K562 (cell line): ENCODE measurements around the gene DCST1. TPM values are rescaled to one million over a fixed set of nuclear protein-coding genes. Genes with fewer than 3 reads are reported as not detected.

Source experiments
- ARID4B ChIP-seq: sonication (generic); formaldehyde crosslinking; IDR thresholded peaks from 2 replicates; pipeline ENCODE4 v1.8.0; 2022; ENCODE audit warnings: mild to moderate bottlenecking, missing genetic modification reagents
- ATF1 ChIP-seq, 2 experiments: fragments of 450-650 bp in 1 of 2; IDR thresholded peaks; 2 replicates each; pipeline ENCODE4 v1.6.1; 2016; ENCODE audit warnings: missing compliant biosample characterization in 1 of 2, missing genetic modification characterization in 1 of 2
- DLX4 ChIP-seq: fragments of 250-450 bp; sonication (Bioruptor Pico); IDR thresholded peaks from 2 replicates; pipeline ENCODE4 v1.6.1; 2021; ENCODE audit warnings: mild to moderate bottlenecking
- GATAD2A ChIP-seq: fragments of 450-650 bp; IDR thresholded peaks from 2 replicates; pipeline ENCODE4 v1.6.1; 2017
- IRF1 ChIP-seq: sonication (generic); formaldehyde crosslinking; IDR thresholded peaks from 2 replicates; pipeline ENCODE4 v1.8.0; 2022; ENCODE audit warnings: missing genetic modification reagents, mild to moderate bottlenecking, borderline replicate concordance
- KAT8 ChIP-seq: fragments of 450-650 bp; IDR thresholded peaks from 2 replicates; pipeline ENCODE4 v1.6.1; 2016; ENCODE audit warnings: low read depth, mild to moderate bottlenecking
- PBX2 ChIP-seq, 2 experiments: IDR thresholded peaks in 1 of 2; conservative IDR thresholded peaks in 1 of 2; 2 replicates each; pipeline ENCODE4 v1.6.1; 2016; ENCODE audit warnings: low read depth in 2 of 2, mild to moderate bottlenecking in 1 of 2, missing compliant biosample characterization in 1 of 2, missing genetic modification characterization in 1 of 2, moderate library complexity in 1 of 2
- POLR2B ChIP-seq: fragments of 450-650 bp; IDR thresholded peaks from 2 replicates; pipeline ENCODE4 v1.6.1; 2018; ENCODE audit warnings: low read depth; ENCODE audit not compliant: partially characterized antibody
- THRB ChIP-seq: fragments of 450-650 bp; formaldehyde crosslinking; conservative IDR thresholded peaks from 2 replicates; pipeline ENCODE4 v1.4.0; 2022; ENCODE audit warnings: mild to moderate bottlenecking, missing genetic modification characterization
- ZKSCAN8 ChIP-seq: fragments of 200-800 bp; sonication (Bioruptor generic); IDR thresholded peaks from 2 replicates; pipeline ENCODE4 v1.6.1; 2016; ENCODE audit warnings: missing genetic modification characterization, missing compliant biosample characterization
- ZNF263 ChIP-seq: sonication (generic); formaldehyde crosslinking; IDR thresholded peaks from 2 replicates; pipeline ENCODE4 v1.8.0; 2022; ENCODE audit warnings: mild to moderate bottlenecking, missing genetic modification reagents, borderline replicate concordance
- ZNF511 ChIP-seq: sonication (generic); formaldehyde crosslinking; IDR thresholded peaks from 2 replicates; pipeline ENCODE4 v1.8.0; 2022; ENCODE audit warnings: mild to moderate bottlenecking, missing genetic modification reagents
- ZNF639 ChIP-seq, 2 experiments: fragments of 200-800 bp in 1 of 2; sonication (Bioruptor generic) in 1 of 2; sonication (generic) in 1 of 2; formaldehyde crosslinking in 1 of 2; IDR thresholded peaks in 1 of 2; conservative IDR thresholded peaks in 1 of 2; 2 replicates each; pipeline versions ENCODE4 v1.5.0 to v1.6.1; 2016 to 2020; ENCODE audit warnings: missing compliant biosample characterization in 1 of 2, missing genetic modification characterization in 1 of 2, missing genetic modification reagents in 1 of 2
- polyA plus RNA-seq, 8 experiments: library from polyadenylated mRNA; depleted of rRNA in 4 of 8; stranded (reverse) in 5 of 8; unstranded in 3 of 8; fragments of >200 nt; fragmentation: Nextera tagmentation in 2 of 8; fragmentation: Illumina TruSeq in 1 of 8; extraction: Ambion mirVana in 2 of 8; extraction: Trizol in 1 of 8; gene quantifications; 2 replicates each; pipeline versions ENCODE4 v1.2.1 to v1.2.3, GENCODE V29; 2011 to 2014; ENCODE audit warnings: inconsistent platforms in 1 of 8, missing spikeins in 1 of 8
- total RNA-seq, 7 experiments: library from RNA; depleted of rRNA in 6 of 7; stranded (reverse); fragments of >200 nt in 6 of 7; fragmentation: Illumina TruSeq in 2 of 7; extraction: Trizol in 2 of 7; gene quantifications; 2 replicates each; pipeline versions ENCODE4 v1.2.1 to v1.2.3, GENCODE V29; 2011 to 2021; ENCODE audit warnings: low replicate concordance in 1 of 7

Gene DCST1
- total and polyA plus RNA-seq, 9 of the 15 experiments (the other 6 are each of a cell fraction or from before 2014, with no cell fraction given) = not detected

- no peak for TF ChIP-seq PBX2 (CRISPR knock-in tag; IDR thresholded peaks at IDR 0.05; ENCODE audit: low read depth)
- TF ChIP-seq PBX2 (tag; conservative IDR thresholded peaks at IDR 0.05; ENCODE audit: low read depth) = no peak
- TF ChIP-seq DLX4 (CRISPR knock-in tag) = no peak
- peak in 1 of 2 experiments; percentile 74; a peak in 1 of 4 replicates for TF ChIP-seq ZNF639 (CRISPR knock-in tag; conservative IDR thresholded peaks at IDR 0.05 in 1 of 2, IDR thresholded peaks at IDR 0.05 in 1 of 2)
- TF ChIP-seq ZKSCAN8 (CRISPR knock-in tag) = no peak
- no peak; the same call in 1 of the 2 replicates for TF ChIP-seq ARID4B (CRISPR knock-in tag)
- no peak for TF ChIP-seq IRF1
- peak; percentile 83; the same call in 1 of the 2 replicates for TF ChIP-seq ZNF511
- no peak for TF ChIP-seq THRB
- TF ChIP-seq KAT8 = no peak
- no peak; the same call in 1 of the 2 replicates for TF ChIP-seq GATAD2A
- no peak for TF ChIP-seq ZNF263 (CRISPR knock-in tag)
- TF ChIP-seq ATF1 (CRISPR knock-in tag; IDR thresholded peaks at IDR 0.05) = no peak
- TF ChIP-seq ATF1 (tag; IDR thresholded peaks at IDR 0.05) = peak; percentile 34
- peak; percentile 62 for TF ChIP-seq POLR2B
Observed at GRCh38 chr1:155063550-155064110, 30.0 kb downstream of the DCST1 start, which contains the start of gene EFNA4 (continued).
